Neural cell (in vitro differentiated cells): ENCODE measurements around the gene NAMPT. TPM values are rescaled to one million over a fixed set of nuclear protein-coding genes. Genes with fewer than 3 reads are reported as not detected.

ENCODE experiments used
- H2AFZ ChIP-seq: fragments of 200-600, 300-800 bp; sonication (generic), shearing (Covaris generic); 2 replicates; pipeline ENCODE4 v1.6.0; 2014; ENCODE audit warnings: low read depth, mild to moderate bottlenecking, antibody characterized with exemption, low read length, moderate library complexity
- H3F3A ChIP-seq: fragments of 200-600 bp; shearing (Covaris generic); 2 replicates; pipeline ENCODE4 v1.6.1; 2016; ENCODE audit warnings: mild to moderate bottlenecking, moderate library complexity, mixed read lengths, antibody characterized with exemption, low read length; ENCODE audit not compliant: insufficient read depth, poor library complexity, severe bottlenecking
- H3K27ac ChIP-seq: fragments of 200-600, 300-800 bp; sonication (generic), shearing (Covaris generic); 2 replicates; pipeline ENCODE4 v1.5.1; 2014; ENCODE audit warnings: mild to moderate bottlenecking, low read length, moderate library complexity
- H3K27me3 ChIP-seq: fragments of 300-800, 200-600 bp; sonication (generic), shearing (Covaris generic); 2 replicates; pipeline ENCODE4 v1.6.0; 2014; ENCODE audit warnings: mild to moderate bottlenecking, low read depth, low read length, moderate library complexity; ENCODE audit not compliant: insufficient read depth
- H3K36me3 ChIP-seq: fragments of 300-800, 200-600 bp; sonication (generic), shearing (Covaris generic); 2 replicates; pipeline ENCODE4 v1.5.1; 2014; ENCODE audit warnings: mild to moderate bottlenecking, antibody characterized with exemption, low read length, moderate library complexity; ENCODE audit not compliant: insufficient read depth
- H3K4me2 ChIP-seq: fragments of 300-800, 200-600 bp; sonication (generic), shearing (Covaris generic); 2 replicates; pipeline ENCODE4 v1.6.0; 2014; ENCODE audit warnings: mild to moderate bottlenecking, low read length
- H3K4me3 ChIP-seq: fragments of 300-800, 200-600 bp; sonication (generic), shearing (Covaris generic); 2 replicates; pipeline ENCODE4 v1.5.1; 2014; ENCODE audit warnings: mild to moderate bottlenecking, low read length, moderate library complexity
- H3K79me2 ChIP-seq: fragments of 200-600 bp; shearing (Covaris generic); replicated peaks from 2 replicates; pipeline ENCODE4 v1.6.0; 2014; ENCODE audit warnings: mild to moderate bottlenecking, low read length, moderate library complexity; ENCODE audit not compliant: insufficient read depth
- H3K9ac ChIP-seq: fragments of 300-800, 200-600 bp; sonication (generic), shearing (Covaris generic); 2 replicates; pipeline ENCODE4 v1.6.1; 2016; ENCODE audit warnings: mild to moderate bottlenecking, low read length, mixed read lengths
- H3K9me2 ChIP-seq: fragments of 200-600 bp; shearing (Covaris generic); 2 replicates; pipeline ENCODE4 v1.6.1; 2016; ENCODE audit warnings: mild to moderate bottlenecking, low read length, mixed read lengths; ENCODE audit not compliant: insufficient read depth
- H3K9me3 ChIP-seq: fragments of 200-600, 300-800 bp; sonication (generic), shearing (Covaris generic); 2 replicates; pipeline ENCODE4 v1.6.1; 2016; ENCODE audit warnings: mild to moderate bottlenecking, mixed run types, low read length, moderate library complexity, mixed read lengths
- H4K20me1 ChIP-seq: fragments of 200-600 bp; shearing (Covaris generic); 2 replicates; pipeline ENCODE4 v1.6.1; 2016; ENCODE audit warnings: mild to moderate bottlenecking, mixed run types; ENCODE audit not compliant: insufficient read depth
- EP300 ChIP-seq: fragments of 450-650 bp; conservative IDR thresholded peaks from 2 replicates; pipeline ENCODE4 v1.6.1; 2014; ENCODE audit warnings: antibody characterized with exemption, mild to moderate bottlenecking, moderate library complexity; ENCODE audit not compliant: poor library complexity, severe bottlenecking
- EZH2 ChIP-seq: fragments of 200-600, 300-800 bp; shearing (Covaris generic), sonication (generic); IDR thresholded peaks from 2 replicates; pipeline ENCODE4 v1.6.1; 2014; ENCODE audit warnings: antibody characterized with exemption, low read length, borderline replicate concordance, mild to moderate bottlenecking; ENCODE audit not compliant: insufficient read depth, poor library complexity, severe bottlenecking
- MXI1 ChIP-seq: fragments of 450-650 bp; conservative IDR thresholded peaks from 2 replicates; pipeline ENCODE4 v1.6.1; 2014; ENCODE audit warnings: antibody characterized with exemption, mild to moderate bottlenecking; ENCODE audit not compliant: poor library complexity, severe bottlenecking
- POLR2AphosphoS5 ChIP-seq: IDR thresholded peaks from 2 replicates; pipeline ENCODE4 v1.6.1; 2012
- RAD21 ChIP-seq: fragments of 450-650 bp; conservative IDR thresholded peaks from 2 replicates; pipeline ENCODE4 v1.6.1; 2014; ENCODE audit warnings: antibody characterized with exemption, mild to moderate bottlenecking, moderate library complexity
- SMC3 ChIP-seq: fragments of 450-650 bp; conservative IDR thresholded peaks from 2 replicates; pipeline ENCODE4 v1.6.1; 2014; ENCODE audit warnings: antibody characterized with exemption, mild to moderate bottlenecking, moderate library complexity; ENCODE audit not compliant: poor library complexity
- TAF1 ChIP-seq: IDR thresholded peaks from 2 replicates; pipeline ENCODE4 v1.6.1; 2012; ENCODE audit warnings: low read depth
- polyA plus RNA-seq: library from polyadenylated mRNA; depleted of rRNA; stranded (reverse); fragments of >200 nt; gene quantifications from 2 replicates; pipeline ENCODE4 v1.2.3, GENCODE V29; 2014
- TF ChIP-seq, protein P1 (sequence below): fragments of 450-650 bp; IDR thresholded peaks from 2 replicates; pipeline ENCODE4 v1.5.1; 2014; ENCODE audit warnings: antibody characterized with exemption, mild to moderate bottlenecking, moderate library complexity; ENCODE audit not compliant: poor library complexity, severe bottlenecking
- TF ChIP-seq, protein P2 (sequence below): IDR thresholded peaks from 2 replicates; pipeline ENCODE4 v1.6.1; 2012; ENCODE audit warnings: borderline replicate concordance

Gene NAMPT
- polyA plus RNA-seq, 1 donor from 2014 or later, result 34.0 TPM

DNA sequence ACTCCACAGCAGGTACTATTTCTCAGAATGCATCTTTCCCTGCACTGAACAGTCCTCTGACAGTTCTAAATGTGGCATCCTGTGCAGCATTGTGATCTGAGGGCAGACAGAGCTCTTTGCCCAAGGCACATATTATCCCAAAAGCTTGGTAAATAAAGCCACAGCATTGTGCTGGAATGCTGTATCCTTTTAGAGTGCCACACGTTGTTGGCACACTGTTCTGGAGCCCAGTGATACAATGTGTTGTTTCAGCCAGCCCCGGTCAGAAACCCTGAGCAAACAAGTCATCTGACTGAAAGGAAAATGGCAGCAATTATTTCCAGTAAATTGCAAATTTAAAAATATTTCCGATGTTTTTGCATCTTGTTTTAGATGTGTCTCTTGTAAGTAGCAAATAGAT is 45.4 kb downstream of the NAMPT start:
- H3K27me3 ChIP-seq, result no peaks in the 10 kb centered on the region
- H3K36me3 ChIP-seq, result no peaks in the 10 kb centered on the region
- H3K79me2 ChIP-seq, result no peaks in the 10 kb centered on the region
- no peaks in the 10 kb centered on the region for H3F3A ChIP-seq
- TF ChIP-seq EZH2 (no peak), EP300 (no peak), RAD21 (no peak), MXI1 (no peak), TAF1 (no peak), POLR2AphosphoS5 (no peak), SMC3 (no peak)
- TF ChIP-seq, protein P1, sequence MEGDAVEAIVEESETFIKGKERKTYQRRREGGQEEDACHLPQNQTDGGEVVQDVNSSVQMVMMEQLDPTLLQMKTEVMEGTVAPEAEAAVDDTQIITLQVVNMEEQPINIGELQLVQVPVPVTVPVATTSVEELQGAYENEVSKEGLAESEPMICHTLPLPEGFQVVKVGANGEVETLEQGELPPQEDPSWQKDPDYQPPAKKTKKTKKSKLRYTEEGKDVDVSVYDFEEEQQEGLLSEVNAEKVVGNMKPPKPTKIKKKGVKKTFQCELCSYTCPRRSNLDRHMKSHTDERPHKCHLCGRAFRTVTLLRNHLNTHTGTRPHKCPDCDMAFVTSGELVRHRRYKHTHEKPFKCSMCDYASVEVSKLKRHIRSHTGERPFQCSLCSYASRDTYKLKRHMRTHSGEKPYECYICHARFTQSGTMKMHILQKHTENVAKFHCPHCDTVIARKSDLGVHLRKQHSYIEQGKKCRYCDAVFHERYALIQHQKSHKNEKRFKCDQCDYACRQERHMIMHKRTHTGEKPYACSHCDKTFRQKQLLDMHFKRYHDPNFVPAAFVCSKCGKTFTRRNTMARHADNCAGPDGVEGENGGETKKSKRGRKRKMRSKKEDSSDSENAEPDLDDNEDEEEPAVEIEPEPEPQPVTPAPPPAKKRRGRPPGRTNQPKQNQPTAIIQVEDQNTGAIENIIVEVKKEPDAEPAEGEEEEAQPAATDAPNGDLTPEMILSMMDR, result no peak
- TF ChIP-seq, protein P2, sequence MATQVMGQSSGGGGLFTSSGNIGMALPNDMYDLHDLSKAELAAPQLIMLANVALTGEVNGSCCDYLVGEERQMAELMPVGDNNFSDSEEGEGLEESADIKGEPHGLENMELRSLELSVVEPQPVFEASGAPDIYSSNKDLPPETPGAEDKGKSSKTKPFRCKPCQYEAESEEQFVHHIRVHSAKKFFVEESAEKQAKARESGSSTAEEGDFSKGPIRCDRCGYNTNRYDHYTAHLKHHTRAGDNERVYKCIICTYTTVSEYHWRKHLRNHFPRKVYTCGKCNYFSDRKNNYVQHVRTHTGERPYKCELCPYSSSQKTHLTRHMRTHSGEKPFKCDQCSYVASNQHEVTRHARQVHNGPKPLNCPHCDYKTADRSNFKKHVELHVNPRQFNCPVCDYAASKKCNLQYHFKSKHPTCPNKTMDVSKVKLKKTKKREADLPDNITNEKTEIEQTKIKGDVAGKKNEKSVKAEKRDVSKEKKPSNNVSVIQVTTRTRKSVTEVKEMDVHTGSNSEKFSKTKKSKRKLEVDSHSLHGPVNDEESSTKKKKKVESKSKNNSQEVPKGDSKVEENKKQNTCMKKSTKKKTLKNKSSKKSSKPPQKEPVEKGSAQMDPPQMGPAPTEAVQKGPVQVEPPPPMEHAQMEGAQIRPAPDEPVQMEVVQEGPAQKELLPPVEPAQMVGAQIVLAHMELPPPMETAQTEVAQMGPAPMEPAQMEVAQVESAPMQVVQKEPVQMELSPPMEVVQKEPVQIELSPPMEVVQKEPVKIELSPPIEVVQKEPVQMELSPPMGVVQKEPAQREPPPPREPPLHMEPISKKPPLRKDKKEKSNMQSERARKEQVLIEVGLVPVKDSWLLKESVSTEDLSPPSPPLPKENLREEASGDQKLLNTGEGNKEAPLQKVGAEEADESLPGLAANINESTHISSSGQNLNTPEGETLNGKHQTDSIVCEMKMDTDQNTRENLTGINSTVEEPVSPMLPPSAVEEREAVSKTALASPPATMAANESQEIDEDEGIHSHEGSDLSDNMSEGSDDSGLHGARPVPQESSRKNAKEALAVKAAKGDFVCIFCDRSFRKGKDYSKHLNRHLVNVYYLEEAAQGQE, result no peak
- H3K27ac ChIP-seq, result no peak overlapping the region
- H4K20me1 ChIP-seq, result no peaks in the 10 kb centered on the region
- no peak overlapping the region for H3K4me2 ChIP-seq
- no peaks in the 10 kb centered on the region for H3K9me2 ChIP-seq
- H3K9me3 ChIP-seq, result no peaks in the 10 kb centered on the region
- no peak overlapping the region for H3K4me3 ChIP-seq
- H2AFZ ChIP-seq, result no peak overlapping the region
- no peak overlapping the region for H3K9ac ChIP-seq

DNA sequence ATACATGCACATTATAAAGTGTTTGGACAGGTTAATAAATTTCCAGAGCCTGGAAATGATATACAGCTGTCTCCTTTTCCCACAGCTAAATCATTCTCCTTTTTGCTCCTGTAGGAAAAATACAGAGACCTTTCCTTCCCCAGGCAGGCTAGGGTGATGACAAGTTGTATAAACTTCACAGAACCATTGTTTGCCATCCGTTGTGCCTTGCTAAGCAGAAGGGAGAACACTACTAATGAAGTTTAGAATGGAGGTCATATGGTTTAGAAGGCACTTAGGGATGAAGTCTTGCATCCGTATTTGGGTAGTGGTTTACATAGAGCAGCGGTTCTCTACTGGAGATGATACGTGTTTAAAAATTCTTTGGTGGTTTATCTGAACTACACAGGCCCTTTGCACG is 46.0 kb downstream of the NAMPT start:
- Histone ChIP-seq H3K4me2 (no peak overlapping the region), H3K27me3 (no peaks in the 10 kb centered on the region), H3K9me2 (no peaks in the 10 kb centered on the region), H3K4me3 (no peak overlapping the region), H3K9ac (no peak overlapping the region), H4K20me1 (no peaks in the 10 kb centered on the region), H3K36me3 (no peaks in the 10 kb centered on the region), H3F3A (no peaks in the 10 kb centered on the region), H3K79me2 (no peaks in the 10 kb centered on the region), H3K27ac (no peak overlapping the region), H3K9me3 (no peaks in the 10 kb centered on the region), H2AFZ (no peak overlapping the region)
- TF ChIP-seq, protein P1, result no peak
- no peak for TF ChIP-seq POLR2AphosphoS5
- TF ChIP-seq SMC3, result no peak
- no peak for TF ChIP-seq EZH2
- no peak for TF ChIP-seq MXI1
- TF ChIP-seq EP300, result no peak
- TF ChIP-seq, protein P2, result no peak
- TF ChIP-seq RAD21, result no peak
- no peak for TF ChIP-seq TAF1
